HG02943 (cell line): ENCODE results near the gene ASAP3.

Source experiments
- ATAC-seq: cut with Tn5 transposase; IDR thresholded peaks from one replicate; pipeline ENCODE4 v1.9.1; 2021; ENCODE audit warnings: mild to moderate bottlenecking, low read depth, moderate library complexity; ENCODE audit not compliant: unreplicated experiment

ASAP3 gene

GRCh38 chr1:23425193-23425494 lies 58.8 kb downstream of the ASAP3 start:
- ATAC-seq: no peak

GRCh38 chr1:23424293-23425192 lies 59.4 kb downstream of the ASAP3 start, which contains the start of gene TCEA3:
Gene TCEA3 (minus strand): TSS chr1:23424748. CDS start chr1:23424633, 115 bp downstream.
- no peak for ATAC-seq

- no peak for ATAC-seq
Observed at GRCh38 chr1:23423415-23424292, 60.3 kb downstream of the ASAP3 start.

GRCh38 chr1:23422941-23423340 lies 61.0 kb downstream of the ASAP3 start:
- no peak for ATAC-seq

- no peak for ATAC-seq
Observed at GRCh38 chr1:23422241-23422877, 61.6 kb downstream of the ASAP3 start.

- ATAC-seq: no peak
Observed at GRCh38 chr1:23421753-23422240, 62.2 kb downstream of the ASAP3 start.

- no peak for ATAC-seq
Observed at GRCh38 chr1:23421343-23421742, 62.6 kb downstream of the ASAP3 start.

- no peak for ATAC-seq
Observed at GRCh38 chr1:23420778-23421177, 63.2 kb downstream of the ASAP3 start.

- no peak for ATAC-seq
Observed at GRCh38 chr1:23419180-23419579, 64.8 kb downstream of the ASAP3 start.

- no peak for ATAC-seq
Observed at GRCh38 chr1:23417570-23417969, 66.4 kb downstream of the ASAP3 start.

- no peak for ATAC-seq
Observed at GRCh38 chr1:23416964-23417363, 67.0 kb downstream of the ASAP3 start.

- ATAC-seq: no peak
Observed at GRCh38 chr1:23408797-23409290, 75.1 kb downstream of the ASAP3 start.

- no peak for ATAC-seq
Observed at GRCh38 chr1:23407016-23407630, 76.9 kb downstream of the ASAP3 start.

- ATAC-seq: no peak
Observed at GRCh38 chr1:23405946-23406345, 78.0 kb downstream of the ASAP3 start.

GRCh38 chr1:23403735-23404486 lies 80.1 kb downstream of the ASAP3 start:
- ATAC-seq: no peak

GRCh38 chr1:23403355-23403734 lies 80.6 kb downstream of the ASAP3 start:
- no peak for ATAC-seq

GRCh38 chr1:23403038-23403336 lies 81.0 kb downstream of the ASAP3 start:
- ATAC-seq: no peak

GRCh38 chr1:23402286-23403037 lies 81.5 kb downstream of the ASAP3 start:
- ATAC-seq: no peak

GRCh38 chr1:23401313-23401712 lies 82.7 kb downstream of the ASAP3 start:
- ATAC-seq: no peak
